Prostate gland (tissue), 2 donors: ENCODE data around the gene IRF4.

Experiments
- POLR2A ChIP-seq: fragments of 450-650 bp; IDR thresholded peaks from one replicate; pipeline ENCODE4 v1.6.1; 2016; ENCODE audit warnings: antibody characterized with exemption, mild to moderate bottlenecking
- TF ChIP-seq, protein P1 (sequence below), 4 experiments: fragments of 200-600 bp in 2 of 4; fragments of 450-650 bp in 2 of 4; sonication (generic) in 2 of 4; IDR thresholded peaks; 1 replicate in 3 of 4; 2 replicates in 1 of 4; pipeline ENCODE4 v1.5.1; 2016 to 2019; ENCODE audit warnings: antibody characterized with exemption in 4 of 4, mild to moderate bottlenecking in 2 of 4, moderate library complexity in 2 of 4

DNA sequence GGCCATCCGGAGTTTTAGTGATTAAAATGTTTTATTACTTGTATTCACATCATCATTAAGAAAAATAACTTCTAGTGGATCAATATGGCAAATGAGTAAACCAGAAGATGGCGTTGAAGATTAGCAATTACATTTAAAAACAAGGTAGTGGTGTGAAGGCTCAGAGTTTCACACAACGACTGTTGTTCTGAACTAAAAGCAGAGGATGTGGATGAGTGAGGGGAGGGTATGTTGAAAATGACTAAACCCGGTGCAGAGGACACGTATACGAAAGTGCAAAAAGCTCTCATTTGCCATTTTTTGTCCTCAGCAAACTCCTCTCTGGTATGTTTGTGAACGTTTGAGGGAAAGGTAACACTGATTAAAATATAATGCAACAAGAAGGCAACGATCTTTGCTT lies 1.9 kb upstream of the IRF4 start:
- TF ChIP-seq, protein P1, sequence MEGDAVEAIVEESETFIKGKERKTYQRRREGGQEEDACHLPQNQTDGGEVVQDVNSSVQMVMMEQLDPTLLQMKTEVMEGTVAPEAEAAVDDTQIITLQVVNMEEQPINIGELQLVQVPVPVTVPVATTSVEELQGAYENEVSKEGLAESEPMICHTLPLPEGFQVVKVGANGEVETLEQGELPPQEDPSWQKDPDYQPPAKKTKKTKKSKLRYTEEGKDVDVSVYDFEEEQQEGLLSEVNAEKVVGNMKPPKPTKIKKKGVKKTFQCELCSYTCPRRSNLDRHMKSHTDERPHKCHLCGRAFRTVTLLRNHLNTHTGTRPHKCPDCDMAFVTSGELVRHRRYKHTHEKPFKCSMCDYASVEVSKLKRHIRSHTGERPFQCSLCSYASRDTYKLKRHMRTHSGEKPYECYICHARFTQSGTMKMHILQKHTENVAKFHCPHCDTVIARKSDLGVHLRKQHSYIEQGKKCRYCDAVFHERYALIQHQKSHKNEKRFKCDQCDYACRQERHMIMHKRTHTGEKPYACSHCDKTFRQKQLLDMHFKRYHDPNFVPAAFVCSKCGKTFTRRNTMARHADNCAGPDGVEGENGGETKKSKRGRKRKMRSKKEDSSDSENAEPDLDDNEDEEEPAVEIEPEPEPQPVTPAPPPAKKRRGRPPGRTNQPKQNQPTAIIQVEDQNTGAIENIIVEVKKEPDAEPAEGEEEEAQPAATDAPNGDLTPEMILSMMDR (IDR thresholded peaks at IDR 0.05) = no peak
- no peak for TF ChIP-seq POLR2A
